Daoy (cell line): Measurements from ENCODE around the gene PAQR3. TPM values are rescaled to one million over a fixed set of nuclear protein-coding genes. Genes with fewer than 3 reads are reported as not detected.

ENCODE experiments used
- DNase-seq: peaks from one replicate; pipeline ENCODE4 v3.0.0-alpha.2; 2015; ENCODE audit warnings: low read depth
- total RNA-seq: library from RNA; depleted of rRNA; stranded (reverse); fragments of >200 nt; shearing (Covaris generic); gene quantifications from 2 replicates; pipeline ENCODE4 v1.2.3, GENCODE V29; 2014; rRNA removed

PAQR3 gene
- total RNA-seq, 1 experiment from 2014 or later: 15.3 TPM

GRCh38 chr4:78862314-78862737, 76.9 kb downstream of the PAQR3 start:
- DNase-seq: no peak

Other genes with a start within 250 kb of the PAQR3 start
- 9.4 and 17.5 TPM in 2 replicates for gene BMP2K, start 163.1 kb downstream of the PAQR3 start, total RNA-seq